GM18517 (cell line): ENCODE data around the gene ACTMAP.

Source experiments
- ATAC-seq: cut with Tn5 transposase; IDR thresholded peaks from one replicate; pipeline ENCODE4 v1.9.1; 2021; ENCODE audit warnings: mild to moderate bottlenecking, moderate library complexity; ENCODE audit not compliant: unreplicated experiment

Gene ACTMAP

GRCh38 chr19:40721936-40722661, 28.2 kb downstream of the ACTMAP start:
- no peak for ATAC-seq

- ATAC-seq, result no peak
Observed at GRCh38 chr19:40721140-40721486, 29.2 kb downstream of the ACTMAP start.

DNA sequence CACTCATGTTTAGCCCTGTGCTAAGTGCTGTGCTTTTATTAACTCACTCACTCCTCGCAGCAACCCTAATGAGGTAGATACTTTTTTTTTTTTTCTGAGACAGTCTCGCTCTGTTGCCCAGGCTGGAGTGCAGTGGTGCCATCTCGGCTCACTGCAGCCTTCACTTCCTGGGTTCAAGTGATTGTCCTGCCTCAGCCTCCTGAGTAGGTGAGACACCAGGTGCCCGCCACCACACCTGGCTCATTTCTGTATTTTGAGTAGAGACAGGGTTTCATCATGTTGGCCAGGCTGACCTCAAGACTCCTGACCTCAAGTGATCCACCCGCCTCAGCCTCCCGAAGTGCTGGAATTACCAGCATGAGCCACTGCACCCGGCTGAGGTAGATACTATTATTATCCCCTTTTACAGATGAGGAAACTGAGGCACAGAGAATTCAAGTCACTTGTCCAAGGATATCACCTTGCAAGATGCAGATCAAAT, 30.8 kb downstream of the ACTMAP start:
- no peak for ATAC-seq

- no peak for ATAC-seq
Observed at GRCh38 chr19:40718774-40719391, 31.4 kb downstream of the ACTMAP start.

- ATAC-seq, result no peak
Observed at GRCh38 chr19:40717880-40718773, 32.1 kb downstream of the ACTMAP start.

GRCh38 chr19:40717325-40717879, 32.9 kb downstream of the ACTMAP start:
- ATAC-seq, result peak; percentile 4

DNA sequence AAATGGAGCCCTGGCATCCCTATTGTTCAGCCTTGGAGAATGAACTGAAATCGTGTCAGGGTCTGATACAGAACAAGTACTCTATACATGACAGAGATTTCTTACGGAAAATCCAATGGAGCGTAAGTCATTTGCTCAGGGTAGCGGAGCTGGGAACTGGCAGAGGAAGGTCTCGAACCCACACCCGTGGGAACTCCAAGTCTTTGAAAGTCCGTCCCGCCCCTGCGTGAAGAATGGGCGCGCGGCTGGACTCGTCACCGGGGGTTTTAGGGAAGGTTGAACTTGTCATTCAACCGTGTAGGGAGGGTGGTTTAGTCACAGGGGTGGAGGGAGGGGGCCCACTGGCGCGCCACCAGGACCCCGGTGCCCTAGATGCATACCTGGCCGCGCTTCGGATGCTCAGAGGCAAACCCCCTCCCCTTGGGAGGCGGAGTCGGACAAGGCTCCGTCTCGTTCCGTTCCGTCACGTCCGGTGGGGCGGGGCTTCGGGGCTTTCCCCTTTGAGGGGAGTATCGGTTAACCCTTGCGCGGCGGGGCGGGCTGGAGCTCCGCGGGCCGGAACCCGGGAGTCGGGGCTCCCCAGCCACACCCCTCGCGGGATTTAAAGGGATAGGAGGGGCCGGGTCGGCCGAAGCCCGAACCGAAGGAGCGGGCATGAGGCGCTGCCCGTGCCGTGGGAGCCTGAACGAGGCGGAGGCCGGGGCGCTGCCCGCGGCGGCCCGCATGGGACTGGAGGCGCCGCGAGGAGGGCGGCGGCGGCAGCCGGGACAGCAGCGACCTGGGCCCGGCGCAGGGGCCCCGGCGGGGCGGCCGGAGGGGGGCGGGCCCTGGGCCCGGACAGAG, 33.6 kb downstream of the ACTMAP start, which contains the start of the genes COQ8B and ITPKC:
TSS of gene COQ8B (minus strand) at position 405 of the 843 bp plus-strand sequence. CDS start 2,254 bp downstream, outside the sequence.
TSS of gene ITPKC (plus strand) at position 631 of the 843 bp plus-strand sequence. CDS start at position 655, 24 bp downstream.
- ATAC-seq, result peak; percentile 74

- ATAC-seq, result no peak
Observed at GRCh38 chr19:40716031-40716481, 34.2 kb downstream of the ACTMAP start.

GRCh38 chr19:40714441-40715299, 35.6 kb downstream of the ACTMAP start:
- ATAC-seq, result no peak

DNA sequence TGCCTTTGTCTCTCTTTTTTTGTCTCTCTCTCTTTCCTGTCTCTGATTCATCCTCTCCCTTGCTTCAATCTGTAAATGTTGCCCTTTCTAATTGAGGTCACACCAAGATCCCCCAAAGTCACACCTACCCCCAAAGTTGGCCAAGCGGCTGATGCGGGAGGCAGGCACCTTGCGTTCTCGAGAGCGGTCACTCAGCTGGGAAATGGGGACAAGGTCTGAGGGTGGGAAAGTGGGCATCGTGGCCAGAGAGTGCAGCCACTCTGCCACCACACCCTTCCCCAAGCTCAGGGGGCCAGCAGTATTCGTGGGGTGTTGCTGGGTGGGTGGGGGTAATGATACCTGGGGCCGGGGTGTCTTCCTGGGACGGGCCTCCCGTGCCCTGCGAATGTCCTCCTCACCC, 36.3 kb downstream of the ACTMAP start:
- no peak for ATAC-seq

DNA sequence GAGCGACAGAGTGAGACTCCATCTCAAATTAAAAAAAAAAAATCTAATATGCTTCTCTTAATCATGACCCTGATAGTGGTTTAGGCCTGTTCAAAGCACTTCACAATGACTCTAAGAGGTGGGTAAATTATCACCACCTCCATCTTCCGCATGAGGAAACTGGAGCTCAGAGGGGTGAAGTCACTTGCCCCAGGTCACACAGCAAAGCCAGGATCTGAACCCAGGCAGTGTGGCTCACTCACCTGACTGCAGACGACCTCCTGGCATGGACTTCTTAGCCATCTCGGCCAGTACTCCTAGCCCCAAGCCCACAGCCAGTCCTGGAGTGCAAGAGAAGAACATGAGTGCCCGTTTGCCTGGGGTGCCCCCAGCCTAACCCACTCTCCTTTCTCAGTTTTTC, 40.5 kb downstream of the ACTMAP start:
- no peak for ATAC-seq

GRCh38 chr19:40707615-40708014, 42.7 kb downstream of the ACTMAP start:
- ATAC-seq, result no peak

GRCh38 chr19:40705950-40706619, 44.2 kb downstream of the ACTMAP start:
- no peak for ATAC-seq

DNA sequence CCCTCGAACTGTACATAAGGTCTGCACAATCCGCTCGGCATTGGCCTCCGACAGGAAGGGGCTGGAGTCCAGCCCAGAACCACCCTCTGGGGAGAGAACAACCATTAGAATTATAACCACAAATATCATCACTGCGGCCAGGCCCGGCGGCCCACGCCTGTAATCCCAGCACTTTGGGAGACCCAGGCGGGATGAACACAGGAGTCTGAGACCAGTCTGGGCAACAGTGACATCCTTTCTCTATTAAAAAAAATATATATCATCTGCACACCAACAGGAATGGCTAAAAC, 45.0 kb downstream of the ACTMAP start:
- ATAC-seq, result no peak

GRCh38 chr19:40704491-40705361, 45.6 kb downstream of the ACTMAP start:
- no peak for ATAC-seq

- ATAC-seq, result no peak
Observed at GRCh38 chr19:40703029-40703755, 47.1 kb downstream of the ACTMAP start.

- no peak for ATAC-seq
Observed at GRCh38 chr19:40702337-40703012, 47.8 kb downstream of the ACTMAP start.
